DND-41 (cell line): Measurements from ENCODE around the gene CBLN4.

Experiments
- ATAC-seq: fragments of 200-7000 bp; cut with Tn5 transposase; 3 replicates; pipeline ENCODE4 v1.9.1; 2021; ENCODE audit warnings: low read depth; ENCODE audit not compliant: insufficient read depth
- DNase-seq: peaks from one replicate; pipeline ENCODE4 v3.0.0-alpha.2; 2020
- H2AFZ ChIP-seq: 2 replicates; pipeline ENCODE4 v1.6.0; 2012; ENCODE audit warnings: low read depth, low read length
- H3K27ac ChIP-seq: 2 replicates; pipeline ENCODE4 v1.5.1; 2012; ENCODE audit warnings: low read length, inconsistent platforms
- H3K27me3 ChIP-seq: fragments of 200-600 bp; sonication (generic); 2 replicates; pipeline ENCODE4 v1.6.0; 2012; ENCODE audit warnings: low read length, mild to moderate bottlenecking, inconsistent platforms; ENCODE audit not compliant: insufficient read depth, poor library complexity
- H3K36me3 ChIP-seq: 2 replicates; pipeline ENCODE4 v1.5.1; 2012; ENCODE audit warnings: low read length, inconsistent platforms; ENCODE audit not compliant: insufficient read depth
- H3K4me1 ChIP-seq: 2 replicates; pipeline ENCODE4 v1.5.1; 2012; ENCODE audit warnings: mild to moderate bottlenecking, low read length; ENCODE audit not compliant: insufficient read depth
- H3K4me2 ChIP-seq: 2 replicates; pipeline ENCODE4 v1.6.0; 2012; ENCODE audit warnings: mild to moderate bottlenecking, moderate library complexity, low read length, inconsistent platforms; ENCODE audit not compliant: insufficient read depth
- H3K4me3 ChIP-seq, 2 experiments: fragments of 200-600 bp in 1 of 2; shearing (Covaris generic) in 1 of 2; 2 replicates each; pipeline ENCODE4 v1.5.1; 2012 to 2016; ENCODE audit warnings: inconsistent platforms in 2 of 2, low read length in 2 of 2, mild to moderate bottlenecking in 2 of 2, low read depth in 1 of 2, moderate library complexity in 1 of 2
- H3K79me2 ChIP-seq: 2 replicates; pipeline ENCODE4 v1.6.0; 2012; ENCODE audit warnings: low read length, inconsistent platforms; ENCODE audit not compliant: insufficient read depth
- H3K9ac ChIP-seq: 2 replicates; pipeline ENCODE4 v1.6.0; 2012; ENCODE audit warnings: low read depth, mild to moderate bottlenecking, inconsistent platforms, low read length, moderate library complexity
- H3K9me3 ChIP-seq: 2 replicates; pipeline ENCODE4 v1.5.1; 2012; ENCODE audit warnings: low read length, moderate library complexity, mild to moderate bottlenecking, inconsistent platforms; ENCODE audit not compliant: insufficient read depth, severe bottlenecking
- H4K20me1 ChIP-seq: 2 replicates; pipeline ENCODE4 v1.6.0; 2012; ENCODE audit warnings: low read length; ENCODE audit not compliant: insufficient read depth
- EZH2 ChIP-seq: IDR thresholded peaks from 3 replicates; pipeline ENCODE4 v1.6.1; 2012; ENCODE audit warnings: borderline replicate concordance, low read depth, mild to moderate bottlenecking, moderate library complexity, low read length, inconsistent platforms; ENCODE audit not compliant: severe bottlenecking
- TF ChIP-seq, protein P1 (sequence below): IDR thresholded peaks from 2 replicates; pipeline ENCODE4 v1.5.1; 2012; ENCODE audit warnings: borderline replicate concordance, low read length, moderate library complexity, mild to moderate bottlenecking; ENCODE audit not compliant: poor library complexity, severe bottlenecking; ENCODE audit errors: extremely low read depth

CBLN4 gene

DNA sequence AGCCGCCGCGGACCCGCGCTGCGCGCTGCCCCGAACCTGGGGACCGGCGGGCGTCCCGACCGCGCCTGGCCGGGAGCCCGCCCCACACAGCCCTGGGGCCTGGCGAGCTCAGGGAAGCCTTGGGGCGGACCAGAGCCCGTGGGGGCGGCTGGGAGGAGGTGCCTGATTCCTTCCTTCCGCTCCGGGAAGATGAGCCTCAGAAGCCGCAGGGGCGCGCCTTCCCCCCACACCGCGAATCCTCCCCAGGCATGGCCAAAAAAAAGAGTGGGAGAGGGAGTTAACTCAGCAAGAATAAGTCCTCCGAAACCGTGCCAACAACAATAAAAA lies at the start of gene CBLN4:
Gene CBLN4 (minus strand): TSS at position 131 of the 327 bp plus-strand sequence. CDS start 1,348 bp downstream, outside the sequence.
- Histone ChIP-seq H3K9me3 (peaks cover 10% of the 10 kb centered on the region), H2AFZ (no peak within 1 kb of the TSS), H3K4me1 (no peaks in the 10 kb centered on the region), H3K9ac (no peak within 1 kb of the TSS), H3K27me3 (no peaks in the 10 kb centered on the region), H3K27ac (no peak within 1 kb of the TSS), H4K20me1 (no peaks in the 10 kb centered on the region), H3K4me2 (no peak within 1 kb of the TSS), H3K79me2 (no peaks in the 10 kb centered on the region), H3K4me3 (no peak within 1 kb of the TSS), H3K36me3 (no peaks in the 10 kb centered on the region)
- no peak for DNase-seq
- ATAC-seq = no peak
- TF ChIP-seq EZH2 = no peak
- TF ChIP-seq, protein P1, sequence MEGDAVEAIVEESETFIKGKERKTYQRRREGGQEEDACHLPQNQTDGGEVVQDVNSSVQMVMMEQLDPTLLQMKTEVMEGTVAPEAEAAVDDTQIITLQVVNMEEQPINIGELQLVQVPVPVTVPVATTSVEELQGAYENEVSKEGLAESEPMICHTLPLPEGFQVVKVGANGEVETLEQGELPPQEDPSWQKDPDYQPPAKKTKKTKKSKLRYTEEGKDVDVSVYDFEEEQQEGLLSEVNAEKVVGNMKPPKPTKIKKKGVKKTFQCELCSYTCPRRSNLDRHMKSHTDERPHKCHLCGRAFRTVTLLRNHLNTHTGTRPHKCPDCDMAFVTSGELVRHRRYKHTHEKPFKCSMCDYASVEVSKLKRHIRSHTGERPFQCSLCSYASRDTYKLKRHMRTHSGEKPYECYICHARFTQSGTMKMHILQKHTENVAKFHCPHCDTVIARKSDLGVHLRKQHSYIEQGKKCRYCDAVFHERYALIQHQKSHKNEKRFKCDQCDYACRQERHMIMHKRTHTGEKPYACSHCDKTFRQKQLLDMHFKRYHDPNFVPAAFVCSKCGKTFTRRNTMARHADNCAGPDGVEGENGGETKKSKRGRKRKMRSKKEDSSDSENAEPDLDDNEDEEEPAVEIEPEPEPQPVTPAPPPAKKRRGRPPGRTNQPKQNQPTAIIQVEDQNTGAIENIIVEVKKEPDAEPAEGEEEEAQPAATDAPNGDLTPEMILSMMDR = no peak

DNA sequence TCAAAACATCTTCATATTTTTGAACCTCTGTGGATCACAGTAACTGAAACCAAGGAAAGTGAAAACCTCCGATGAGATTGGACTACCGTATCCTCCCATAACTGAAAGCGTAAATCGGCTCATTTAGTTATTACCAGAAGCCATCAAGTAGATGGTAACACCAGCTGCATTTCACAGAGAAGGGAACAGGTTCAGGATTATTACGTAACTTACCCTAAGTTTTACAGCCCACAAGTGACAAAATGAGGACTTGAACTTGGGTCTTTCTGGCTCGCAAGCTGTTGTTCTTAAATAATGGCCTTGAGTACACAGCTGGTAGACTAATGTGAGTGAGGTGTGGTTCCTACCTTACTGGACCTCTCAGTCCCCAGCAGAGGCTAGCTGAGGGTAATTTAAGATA lies 37.9 kb upstream of the CBLN4 start:
- Histone ChIP-seq H3K79me2 (no peaks in the 10 kb centered on the region), H3K9me3 (no peaks in the 10 kb centered on the region), H3K27ac (no peak overlapping the region), H3K36me3 (no peaks in the 10 kb centered on the region), H3K4me2 (no peak overlapping the region), H2AFZ (no peak overlapping the region), H3K27me3 (no peaks in the 10 kb centered on the region), H3K9ac (no peak overlapping the region), H3K4me3 (no peak overlapping the region), H4K20me1 (no peaks in the 10 kb centered on the region), H3K4me1 (no peaks in the 10 kb centered on the region)
- DNase-seq = no peak
- TF ChIP-seq EZH2 = no peak
- TF ChIP-seq, protein P1 = no peak
- no peak for ATAC-seq

DNA sequence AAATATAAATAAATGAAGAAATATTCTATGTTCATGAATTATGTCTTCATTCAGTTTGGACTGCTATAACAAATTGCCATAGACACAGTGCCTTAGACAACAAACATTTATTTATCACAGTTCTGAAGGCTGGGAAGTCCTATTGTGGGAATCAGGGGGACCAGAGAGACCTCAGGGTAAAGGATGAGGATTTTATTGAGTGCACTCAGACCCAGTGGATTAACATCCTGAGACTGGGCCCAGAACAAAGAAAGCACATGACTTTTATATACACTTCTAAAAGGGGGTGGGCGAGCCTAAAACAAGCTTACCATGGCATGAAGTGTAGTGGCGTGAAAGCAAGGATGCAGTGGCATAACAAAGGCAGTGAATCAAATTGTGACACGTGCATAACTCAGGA lies 26.9 kb upstream of the CBLN4 start:
- no peaks in the 10 kb centered on the region for H3K79me2 ChIP-seq
- no peaks in the 10 kb centered on the region for H3K27me3 ChIP-seq
- H3K4me2 ChIP-seq = no peak overlapping the region
- H3K9me3 ChIP-seq = peaks cover 36% of the 10 kb centered on the region
- H3K9ac ChIP-seq = no peak overlapping the region
- H3K4me1 ChIP-seq = no peaks in the 10 kb centered on the region
- no peaks in the 10 kb centered on the region for H4K20me1 ChIP-seq
- TF ChIP-seq EZH2 = no peak
- TF ChIP-seq, protein P1 = no peak
- H2AFZ ChIP-seq = no peak overlapping the region
- no peaks in the 10 kb centered on the region for H3K36me3 ChIP-seq
- ATAC-seq (no peak), DNase-seq (no peak)
- no peak overlapping the region for H3K4me3 ChIP-seq
- no peak overlapping the region for H3K27ac ChIP-seq

DNA sequence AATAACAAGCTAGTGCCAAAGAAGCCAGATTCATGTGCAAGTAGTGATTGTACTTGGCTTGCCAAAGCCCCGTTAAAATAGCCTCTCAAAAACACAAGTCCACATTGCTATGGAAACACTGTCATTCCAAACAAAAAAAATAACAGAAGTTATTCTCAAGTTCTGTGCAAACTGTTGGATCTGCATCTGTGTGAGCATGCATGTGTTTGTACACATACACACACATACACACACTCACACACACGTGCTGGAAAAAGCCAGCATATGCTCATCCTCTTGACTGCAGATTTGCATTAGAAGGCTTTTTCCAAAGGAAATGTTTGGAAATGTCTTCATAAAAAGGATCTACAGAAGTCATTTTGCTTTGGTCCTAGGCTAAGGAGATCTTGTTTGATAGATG lies 13.4 kb upstream of the CBLN4 start:
- Histone ChIP-seq H3K27me3 (no peaks in the 10 kb centered on the region), H4K20me1 (no peaks in the 10 kb centered on the region), H2AFZ (no peak overlapping the region), H3K9me3 (peaks cover 2% of the 10 kb centered on the region), H3K4me1 (no peaks in the 10 kb centered on the region), H3K4me2 (no peak overlapping the region), H3K4me3 (no peak overlapping the region), H3K36me3 (no peaks in the 10 kb centered on the region), H3K9ac (no peak overlapping the region), H3K79me2 (no peaks in the 10 kb centered on the region), H3K27ac (no peak overlapping the region)
- TF ChIP-seq, protein P1 = no peak
- no peak for TF ChIP-seq EZH2
- DNase-seq (no peak), ATAC-seq (no peak)
